Gastrocnemius medialis (tissue), 4 donors: ENCODE data around the gene PIMREG. TPM values are rescaled to one million over a fixed set of nuclear protein-coding genes. Genes with fewer than 3 reads are reported as not detected.

Source experiments
- ATAC-seq, 2 donors: fragments of 150-250 bp; one replicate each; pipeline ENCODE4 v1.9.1; 2016
- DNase-seq, 2 donors: peaks; one replicate each; pipeline ENCODE4 v3.0.0-alpha.2; 2019
- H3K27ac ChIP-seq, 4 donors: fragments of 200-600 bp; sonication (generic); 1 replicate in 1 of 4; 2 replicates in 3 of 4; pipeline ENCODE4 v1.5.1; 2016 to 2018; ENCODE audit warnings: mild to moderate bottlenecking in 2 of 4, moderate library complexity in 1 of 4
- H3K27me3 ChIP-seq, 3 donors: fragments of 200-600 bp; sonication (generic) in 2 of 3; 1 replicate in 1 of 3; 2 replicates in 2 of 3; pipeline versions ENCODE4 v1.5.1 to v1.6.0; 2016 to 2019; ENCODE audit warnings: mild to moderate bottlenecking in 1 of 3, moderate library complexity in 1 of 3
- H3K36me3 ChIP-seq, 2 donors: fragments of 200-600 bp; sonication (generic) in 1 of 2; one replicate each; pipeline ENCODE4 v1.5.1; 2017 to 2018
- H3K4me1 ChIP-seq, 2 donors: fragments of 200-600 bp; sonication (generic) in 1 of 2; one replicate each; pipeline ENCODE4 v1.5.1; 2016 to 2017; ENCODE audit warnings: mild to moderate bottlenecking in 2 of 2
- H3K4me3 ChIP-seq, 4 donors: fragments of 200-600 bp; sonication (generic) in 3 of 4; 1 replicate in 1 of 4; 2 replicates in 3 of 4; pipeline ENCODE4 v1.5.1; 2016 to 2019; ENCODE audit warnings: mild to moderate bottlenecking in 2 of 4
- H3K9me3 ChIP-seq, 3 donors: fragments of 200-600 bp; sonication (generic) in 2 of 3; 1 replicate in 1 of 3; 2 replicates in 2 of 3; pipeline ENCODE4 v1.5.1; 2016 to 2019
- CTCF ChIP-seq, 5 experiments: fragments of 450-650 bp in 3 of 5; fragments of 200-600 bp in 2 of 5; sonication (generic) in 2 of 5; IDR thresholded peaks in 4 of 5; conservative IDR thresholded peaks in 1 of 5; 1 replicate in 4 of 5; 2 replicates in 1 of 5; pipeline ENCODE4 v1.5.1; 2016 to 2019; ENCODE audit warnings: antibody characterized with exemption in 5 of 5, mild to moderate bottlenecking in 3 of 5, moderate library complexity in 3 of 5
- POLR2A ChIP-seq, 2 donors: fragments of 450-650 bp; IDR thresholded peaks; one replicate each; pipeline ENCODE4 v1.6.1; 2017; ENCODE audit warnings: antibody characterized with exemption in 2 of 2, mild to moderate bottlenecking in 2 of 2, moderate library complexity in 2 of 2
- in situ Hi-C, 4 donors: fragments of 200-750 bp; cut with MboI; loops; one replicate each; pipeline versions ENCODE4 v1.15.0 to v1.8.0; 2017; ENCODE audit warnings: low sequenced_read_pairs in 4 of 4
- intact Hi-C: fragments of 100-400 bp; cut with DNase I; formaldehyde crosslinking; loops from one replicate; pipeline ENCODE4 v1.15.1; 2023; ENCODE audit warnings: low total_unique reads
- total RNA-seq, 4 donors: library from RNA; depleted of rRNA; stranded (reverse); fragments of >200 nt; gene quantifications; one replicate each; pipeline versions ENCODE4 v1.1.0 to v1.2.3, GENCODE V29; 2016

PIMREG gene
- total RNA-seq, 4 donors from 2014 or later: 0.51 TPM; not detected in 3

- in situ Hi-C loops (loop anchor here in 2 of 4 donors (5.0 to 25.0 kb wide), 2 partner anchors 843 to 1193 kb away; partner anchors contain the start of gene SCIMP (in 1 of the 2)), intact Hi-C loops (loop anchor here (10.0 kb wide), 1 partner anchor 1186 kb away; no protein-coding TSS in a partner anchor)
- no peak overlapping the region for H3K27ac ChIP-seq
- TF ChIP-seq POLR2A (IDR thresholded peaks at IDR 0.05) (no peak), CTCF (IDR thresholded peaks at IDR 0.05 in 4 of 5, conservative IDR thresholded peaks at IDR 0.05 in 1 of 5) (no peak)
- H3K36me3 ChIP-seq: no peaks in the 10 kb centered on the region
- H3K9me3 ChIP-seq: no peaks in the 10 kb centered on the region
- no peaks in the 10 kb centered on the region for H3K27me3 ChIP-seq
- no peak overlapping the region for H3K4me3 ChIP-seq
- no peaks in the 10 kb centered on the region for H3K4me1 ChIP-seq
- DNase-seq: no peak
- ATAC-seq: no peak
Measured at GRCh38 chr17:6430769-6431168, 13.5 kb upstream of the PIMREG start.

- no peaks in the 10 kb centered on the region for H3K36me3 ChIP-seq
- H3K4me1 ChIP-seq: no peaks in the 10 kb centered on the region
- TF ChIP-seq POLR2A (IDR thresholded peaks at IDR 0.05): no peak
- TF ChIP-seq CTCF (IDR thresholded peaks at IDR 0.05 in 4 of 5, conservative IDR thresholded peaks at IDR 0.05 in 1 of 5): no peak
- H3K4me3 ChIP-seq: no peak within 1 kb of the TSS
- DNase-seq (no peak), ATAC-seq (no peak)
- no peak within 1 kb of the TSS for H3K27ac ChIP-seq
- in situ Hi-C loops: loop anchor here in 1 of 4 donors (25.0 kb wide), 1 partner anchor 1198 kb away; the partner anchor contains the start of gene SCIMP
- peaks cover 0 to 6% (median 5%) of the 10 kb centered on the region in 3 donors for H3K27me3 ChIP-seq
- intact Hi-C loops: loop anchor here (5.0 to 10.0 kb wide), 2 partner anchors 848 to 1190 kb away; no protein-coding TSS in a partner anchor
- no peaks in the 10 kb centered on the region for H3K9me3 ChIP-seq
Measured at GRCh38 chr17:6435051-6435450, 9.2 kb upstream of the PIMREG start, which contains the start of gene AIPL1. AIPL1 (minus strand) TSS chr17:6435121; CDS start chr17:6435104, 17 bp downstream.

- no peak overlapping the region for H3K4me3 ChIP-seq
- no peaks in the 10 kb centered on the region for H3K4me1 ChIP-seq
- no peak overlapping the region for H3K27ac ChIP-seq
- no peaks in the 10 kb centered on the region for H3K36me3 ChIP-seq
- DNase-seq: peak; percentile 17 to 43
- TF ChIP-seq POLR2A (IDR thresholded peaks at IDR 0.05) (no peak), CTCF (IDR thresholded peaks at IDR 0.05 in 4 of 5, conservative IDR thresholded peaks at IDR 0.05 in 1 of 5) (peak; percentile 61 to 79 (median 71))
- in situ Hi-C loops (loop anchor here in 1 of 4 donors (25.0 kb wide), 1 partner anchor 1199 kb away; the partner anchor contains the start of gene SCIMP), intact Hi-C loops (loop anchor here (5.0 to 10.0 kb wide), 2 partner anchors 849 to 1191 kb away; no protein-coding TSS in a partner anchor)
- no peaks in the 10 kb centered on the region for H3K9me3 ChIP-seq
- peak; percentile 80 to 86 for ATAC-seq
- peaks cover 4 to 7% (median 5%) of the 10 kb centered on the region in 3 donors for H3K27me3 ChIP-seq
Measured at GRCh38 chr17:6435968-6436367, 8.3 kb upstream of the PIMREG start.

GRCh38 chr17:6437466-6437865 is 6.8 kb upstream of the PIMREG start:
- H3K9me3 ChIP-seq: no peaks in the 10 kb centered on the region
- intact Hi-C loops: loop anchor here (5.0 to 10.0 kb wide), 2 partner anchors 850 to 1193 kb away; no protein-coding TSS in a partner anchor
- H3K36me3 ChIP-seq: no peaks in the 10 kb centered on the region
- H3K27ac ChIP-seq: no peak overlapping the region
- DNase-seq (no peak), ATAC-seq (no peak)
- H3K27me3 ChIP-seq: peaks cover 4 to 7% (median 5%) of the 10 kb centered on the region in 3 donors
- no peaks in the 10 kb centered on the region for H3K4me1 ChIP-seq
- H3K4me3 ChIP-seq: no peak overlapping the region
- in situ Hi-C loops: loop anchor here in 1 of 4 donors (25.0 kb wide), 1 partner anchor 1200 kb away; the partner anchor contains the start of gene SCIMP
- no peak for TF ChIP-seq POLR2A (IDR thresholded peaks at IDR 0.05)
- no peak for TF ChIP-seq CTCF (IDR thresholded peaks at IDR 0.05 in 4 of 5, conservative IDR thresholded peaks at IDR 0.05 in 1 of 5)
